ENCODE measurements around the gene MDN1.

DNA sequence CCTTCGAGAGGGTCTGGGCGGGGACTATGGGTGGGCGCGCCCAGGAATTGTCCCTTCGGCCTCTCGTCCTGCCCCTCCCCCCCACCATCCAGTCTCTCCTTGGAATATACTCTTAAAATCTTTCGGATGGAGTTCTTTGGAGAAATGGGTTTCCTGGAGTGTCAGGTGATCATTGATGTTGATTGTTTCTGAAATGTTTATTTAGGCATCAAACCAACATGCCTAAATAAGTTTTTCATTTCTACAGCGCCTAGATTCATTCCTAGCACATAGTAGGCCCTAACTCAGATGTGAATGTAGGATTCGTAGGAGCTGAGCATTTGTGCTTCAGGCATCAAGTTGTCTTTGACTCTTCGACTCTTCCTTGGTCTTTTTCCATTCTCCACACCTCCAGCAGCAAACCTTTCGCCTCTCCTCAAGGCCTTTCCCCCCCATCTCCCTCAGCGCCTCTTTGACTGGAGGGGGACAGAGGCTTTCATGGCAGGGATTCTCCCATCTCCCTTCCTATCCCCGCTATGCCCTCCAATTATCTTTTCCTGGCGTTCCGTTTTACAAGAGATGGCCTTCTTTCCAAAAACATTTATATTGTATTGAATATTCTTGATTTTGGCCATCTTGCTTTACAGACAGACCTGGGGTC, 10.7 kb upstream of the MDN1 start:
- TF ChIP-seq EED (CRISPR knock-in tag; IDR thresholded peaks at IDR 0.05), result no peak
- no peak for TF ChIP-seq ZBTB1 (CRISPR knock-in tag; IDR thresholded peaks at IDR 0.05; ENCODE audit: borderline replicate concordance)
- no peak for TF ChIP-seq HNRNPH1 (optimal IDR thresholded peaks at IDR 0.05; ENCODE audit: low read depth, low read length)

Data from HepG2 (cell line).